Endodermal cell (in vitro differentiated cells): ENCODE measurements around the gene ARHGEF3. TPM values are rescaled to one million over a fixed set of nuclear protein-coding genes. Genes with fewer than 3 reads are reported as not detected.

Experiments used
- DNase-seq: peaks from one replicate; pipeline ENCODE4 v3.0.0-alpha.2; 2017
- H3K27ac ChIP-seq: 2 replicates; pipeline ENCODE4 v1.5.1; 2013; ENCODE audit warnings: mild to moderate bottlenecking, low read depth, low read length, moderate library complexity
- H3K27me3 ChIP-seq: 2 replicates; pipeline ENCODE4 v1.6.1; 2013; ENCODE audit warnings: mild to moderate bottlenecking, low read length, moderate library complexity; ENCODE audit not compliant: insufficient read depth, control insufficient read depth, poor library complexity, severe bottlenecking
- H3K36me3 ChIP-seq: 2 replicates; pipeline ENCODE4 v1.7.0; 2013; ENCODE audit warnings: mild to moderate bottlenecking, low read length, moderate library complexity; ENCODE audit not compliant: control insufficient read depth, insufficient read depth
- H3K4me1 ChIP-seq: one replicate; pipeline ENCODE4 v1.7.0; 2013; ENCODE audit warnings: low read length; ENCODE audit not compliant: control insufficient read depth, insufficient read depth
- H3K4me3 ChIP-seq: 2 replicates; pipeline ENCODE4 v1.5.1; 2013; ENCODE audit warnings: mild to moderate bottlenecking, low read length, moderate library complexity
- H3K9ac ChIP-seq: 2 replicates; pipeline ENCODE4 v1.6.1; 2013; ENCODE audit warnings: mild to moderate bottlenecking, low read length, moderate library complexity; ENCODE audit not compliant: poor library complexity, severe bottlenecking; ENCODE audit errors: extremely low read depth
- H3K9me3 ChIP-seq: 2 replicates; pipeline ENCODE4 v1.6.1; 2013; ENCODE audit warnings: mild to moderate bottlenecking, low read length, moderate library complexity; ENCODE audit not compliant: control insufficient read depth
- H3K27ac Mint-ChIP-seq: 2 replicates; pipeline ENCODE4 v1.8.0; 2020; ENCODE audit warnings: mixed read lengths
- H3K27me3 Mint-ChIP-seq: 2 replicates; pipeline ENCODE4 v1.8.0; 2021; ENCODE audit warnings: mild to moderate bottlenecking, mixed read lengths; ENCODE audit not compliant: insufficient read depth
- H3K36me3 Mint-ChIP-seq: 2 replicates; pipeline ENCODE4 v1.8.0; 2020; ENCODE audit warnings: low read depth, mixed read lengths
- H3K4me1 Mint-ChIP-seq: 2 replicates; pipeline ENCODE4 v1.8.0; 2020; ENCODE audit warnings: mixed read lengths
- H3K4me3 Mint-ChIP-seq: 2 replicates; pipeline ENCODE4 v1.8.0; 2020; ENCODE audit warnings: mild to moderate bottlenecking, moderate library complexity, mixed read lengths
- H3K9me3 Mint-ChIP-seq: 2 replicates; pipeline ENCODE4 v1.8.0; 2020; ENCODE audit warnings: mild to moderate bottlenecking, mixed read lengths
- CTCF ChIP-seq: fragments of 200-600 bp; sonication (generic); conservative IDR thresholded peaks from 2 replicates; pipeline ENCODE4 v1.5.0; 2021; ENCODE audit warnings: antibody characterized with exemption, mild to moderate bottlenecking
- WGBS, 2 experiments: methylation state at CpG; one replicate each; pipeline versions ENCODE4 v1.1.5 to v1.1.7; 2013; ENCODE audit warnings: missing lambda C conversion rate in 2 of 2, mixed read lengths in 1 of 2; ENCODE audit not compliant: insufficient coverage in 1 of 2, insufficient read length in 1 of 2; 5-methylcytosine and 5-hydroxymethylcytosine counted together
- total RNA-seq, 2 donors: library from RNA; stranded (reverse); fragmentation: NEBNext Ultra II Directional in 1 of 2; extraction: Animal tissue kit (Norgen Biotek cat#: 25700) in 1 of 2; gene quantifications; 2 replicates in 1 of 2; 3 replicates in 1 of 2; pipeline ENCODE4 v1.2.1, GENCODE V29; 2021

ARHGEF3 gene
- total RNA-seq, 2 donors from 2014 or later = 12.7 to 14.1 TPM

DNA sequence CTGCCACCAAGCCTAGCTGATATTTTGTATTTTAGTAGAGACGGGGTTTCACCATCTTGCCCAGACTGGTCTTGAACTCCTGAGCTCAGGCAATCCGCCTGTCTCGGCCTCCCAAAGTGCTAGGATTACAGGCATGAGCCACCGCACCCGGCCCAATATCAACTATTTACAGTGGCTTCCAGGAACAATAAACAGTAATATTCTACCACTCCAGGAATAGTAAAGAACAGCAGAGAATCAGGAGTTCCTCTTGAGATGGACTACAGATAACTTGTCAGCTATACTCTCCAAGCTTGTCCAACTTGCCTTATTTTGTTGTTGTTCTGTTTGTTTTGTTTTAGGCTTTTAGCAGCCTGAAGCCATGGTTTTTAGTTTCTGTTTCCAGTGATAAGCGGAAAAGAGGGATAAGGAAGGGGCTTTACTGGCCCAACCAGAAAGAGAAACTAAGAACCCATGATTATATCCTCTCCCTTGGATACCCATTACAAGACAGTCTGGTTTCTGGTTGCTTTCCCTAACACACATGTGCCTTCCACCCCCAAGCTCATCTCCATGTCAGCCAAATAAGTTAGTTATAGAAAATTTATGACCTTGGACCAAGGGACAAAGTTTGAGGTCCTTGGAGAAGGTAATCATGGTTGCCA lies 36.7 kb downstream of the ARHGEF3 start:
- Histone ChIP-seq H3K4me1 (no peaks in the 10 kb centered on the region), H3K9me3 (peaks cover 30% of the 10 kb centered on the region), H3K36me3 (peaks cover 23% of the 10 kb centered on the region), H3K27ac (no peak overlapping the region), H3K9ac (no peak overlapping the region), H3K4me3 (no peak overlapping the region), H3K27me3 (no peaks in the 10 kb centered on the region)
- H3K4me3 Mint-ChIP-seq = no peak overlapping the region
- TF ChIP-seq CTCF = no peak
- H3K4me1 Mint-ChIP-seq = peaks cover 7% of the 10 kb centered on the region
- no peak for DNase-seq
- H3K36me3 Mint-ChIP-seq = peaks cover 30% of the 10 kb centered on the region
- H3K27ac Mint-ChIP-seq = no peak overlapping the region
- no peaks in the 10 kb centered on the region for H3K27me3 Mint-ChIP-seq
- H3K9me3 Mint-ChIP-seq = peaks cover 25% of the 10 kb centered on the region
- 84 to 91% methylated on average over 2 to 6 of the region's 6 CpGs for WGBS, 2 experiments

GRCh38 chr3:56764184-56764583 lies 37.6 kb downstream of the ARHGEF3 start:
- H3K4me3 ChIP-seq = no peak overlapping the region
- 89 to 98% methylated on average over 2 of the region's 2 CpGs for WGBS, 2 experiments
- no peak overlapping the region for H3K27ac ChIP-seq
- peaks cover 30% of the 10 kb centered on the region for H3K9me3 ChIP-seq
- DNase-seq = no peak
- H3K27ac Mint-ChIP-seq = no peak overlapping the region
- no peak overlapping the region for H3K4me3 Mint-ChIP-seq
- H3K27me3 Mint-ChIP-seq = no peaks in the 10 kb centered on the region
- peaks cover 23% of the 10 kb centered on the region for H3K36me3 ChIP-seq
- H3K9ac ChIP-seq = no peak overlapping the region
- peaks cover 25% of the 10 kb centered on the region for H3K9me3 Mint-ChIP-seq
- H3K27me3 ChIP-seq = no peaks in the 10 kb centered on the region
- H3K4me1 ChIP-seq = no peaks in the 10 kb centered on the region
- TF ChIP-seq CTCF = no peak
- peaks cover 34% of the 10 kb centered on the region for H3K36me3 Mint-ChIP-seq
- H3K4me1 Mint-ChIP-seq = peaks cover 7% of the 10 kb centered on the region

DNA sequence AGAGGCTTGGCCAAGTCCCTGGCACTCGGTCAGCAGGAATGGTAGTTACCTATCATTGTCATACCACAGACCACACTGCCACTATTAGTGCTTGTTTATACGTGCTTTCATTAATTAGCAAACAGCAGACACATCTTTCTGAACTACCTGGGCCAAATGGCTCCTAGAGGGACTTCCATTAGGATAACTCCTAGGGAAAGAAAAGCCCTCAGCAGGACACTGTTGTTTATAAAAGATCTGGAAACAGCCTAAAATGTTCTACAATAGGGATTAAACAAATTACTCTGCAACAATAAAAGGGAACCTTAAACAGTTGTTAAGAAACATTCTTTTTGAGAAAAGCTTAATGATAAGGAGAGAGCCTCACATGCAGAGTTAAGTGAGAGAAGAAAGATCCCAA lies 38.5 kb downstream of the ARHGEF3 start:
- H3K9me3 Mint-ChIP-seq = peaks cover 25% of the 10 kb centered on the region
- H3K36me3 Mint-ChIP-seq = peaks cover 38% of the 10 kb centered on the region
- Histone ChIP-seq H3K27ac (no peak overlapping the region), H3K4me1 (no peaks in the 10 kb centered on the region), H3K4me3 (peak overlapping the region; percentile 54), H3K36me3 (peaks cover 23% of the 10 kb centered on the region), H3K9me3 (peaks cover 30% of the 10 kb centered on the region), H3K9ac (no peak overlapping the region), H3K27me3 (no peaks in the 10 kb centered on the region)
- H3K27me3 Mint-ChIP-seq = no peaks in the 10 kb centered on the region
- no peak for DNase-seq
- 67 to 72% methylated on average over 1 to 2 of the region's 2 CpGs for WGBS, 2 experiments
- TF ChIP-seq CTCF = no peak
- H3K4me3 Mint-ChIP-seq = no peak overlapping the region
- H3K4me1 Mint-ChIP-seq = peaks cover 8% of the 10 kb centered on the region
- no peak overlapping the region for H3K27ac Mint-ChIP-seq
